Brain pericyte (primary cell): ENCODE results near the gene CR2.
"Not testable (repeated sequence)": the region's sequence is repeated elsewhere in the genome, so short reads cannot be mapped to it uniquely, and the experiment has no call there.

Experiments
- DNase-seq: peaks from one replicate; pipeline ENCODE4 v3.0.0-alpha.2; 2012; ENCODE audit warnings: low read depth, low spot score

The CR2 gene

GRCh38 chr1:207503950-207504349 lies 49.8 kb downstream of the CR2 start:
- DNase-seq = no peak

GRCh38 chr1:207504438-207504837 lies 50.3 kb downstream of the CR2 start:
- no peak for DNase-seq

GRCh38 chr1:207510444-207510843 lies 56.3 kb downstream of the CR2 start:
- DNase-seq = no peak

- no peak for DNase-seq
Measured at GRCh38 chr1:207514890-207515289, 60.8 kb downstream of the CR2 start.

GRCh38 chr1:207516729-207517128 lies 62.6 kb downstream of the CR2 start:
- DNase-seq = no peak

GRCh38 chr1:207518608-207519236 lies 64.6 kb downstream of the CR2 start:
- no peak for DNase-seq

GRCh38 chr1:207519505-207520399 lies 65.6 kb downstream of the CR2 start:
- no peak for DNase-seq

- DNase-seq = not testable (repeated sequence)
Measured at GRCh38 chr1:207520400-207521345, 66.5 kb downstream of the CR2 start.

GRCh38 chr1:207525239-207525638 lies 71.1 kb downstream of the CR2 start:
- DNase-seq = not testable (repeated sequence)

GRCh38 chr1:207528401-207528800 lies 74.3 kb downstream of the CR2 start:
- not testable (repeated sequence) for DNase-seq

- not testable (repeated sequence) for DNase-seq
Measured at GRCh38 chr1:207536263-207536662, 82.1 kb downstream of the CR2 start.
